Measurements from ENCODE around the gene PPP2R3B.

Gene PPP2R3B

DNA sequence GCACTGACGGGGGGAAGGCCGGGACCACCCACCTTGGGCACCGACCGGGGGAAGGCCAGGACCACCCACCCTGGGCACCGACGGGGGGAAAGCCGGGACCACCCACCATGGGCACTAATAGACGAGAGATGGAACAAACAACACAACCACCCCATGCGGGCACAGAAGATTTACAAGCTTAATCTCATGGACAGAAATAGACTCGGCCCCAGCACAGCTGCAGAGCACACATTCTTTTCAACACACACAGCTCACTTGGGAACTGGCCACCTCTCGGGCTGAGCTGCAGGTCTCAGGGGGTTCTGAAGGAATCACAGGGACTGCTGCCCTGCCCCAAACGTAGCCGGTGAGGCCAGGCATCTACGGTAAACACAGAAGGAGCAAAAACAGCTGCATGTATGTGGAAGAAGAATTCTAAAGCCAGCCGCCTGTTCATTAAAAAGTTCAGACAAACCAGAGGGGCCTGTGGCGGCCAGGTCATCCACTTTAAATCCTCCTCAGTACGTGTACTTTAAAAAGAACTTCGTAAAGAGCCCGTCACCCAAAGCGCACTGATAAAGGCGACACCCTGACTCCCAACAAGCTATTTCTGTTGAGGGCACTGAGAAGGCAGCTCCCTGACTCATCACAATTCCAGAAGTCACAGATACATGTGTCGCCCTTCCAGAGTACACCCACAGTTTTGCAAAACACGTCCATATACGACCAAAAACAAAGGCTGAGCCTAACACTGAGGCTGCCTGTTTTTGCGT lies 17.7 kb downstream of the PPP2R3B start:
- peaks cover 2% of the 10 kb centered on the region for H3K36me3 ChIP-seq (replicated peaks; ENCODE audit: low read depth, low read length)
- H3K4me2 ChIP-seq (ENCODE audit: low read length): no peak overlapping the region
- no peaks in the 10 kb centered on the region; the same call in 1 of the 2 replicates for H3K79me2 ChIP-seq (ENCODE audit: low read length)
- no peak overlapping the region for H3K9ac ChIP-seq (ENCODE audit: low read length)
- H3K27me3 ChIP-seq (ENCODE audit: low read depth, low read length): no peaks in the 10 kb centered on the region
- H2AFZ ChIP-seq (ENCODE audit: low read depth, low read length): no peak overlapping the region
- no peaks in the 10 kb centered on the region for H3K4me1 ChIP-seq (ENCODE audit: low read length)
- no peaks in the 10 kb centered on the region for H3K9me3 ChIP-seq (ENCODE audit: insufficient read depth, low read length)
- no peak overlapping the region for H3K4me3 ChIP-seq (ENCODE audit: low read length)
- no peak overlapping the region for H3K27ac ChIP-seq (ENCODE audit: low read length)
- TF ChIP-seq EZH2phosphoT487 (IDR thresholded peaks at IDR 0.05; ENCODE audit: low read depth): no peak
- TF ChIP-seq, protein P1, sequence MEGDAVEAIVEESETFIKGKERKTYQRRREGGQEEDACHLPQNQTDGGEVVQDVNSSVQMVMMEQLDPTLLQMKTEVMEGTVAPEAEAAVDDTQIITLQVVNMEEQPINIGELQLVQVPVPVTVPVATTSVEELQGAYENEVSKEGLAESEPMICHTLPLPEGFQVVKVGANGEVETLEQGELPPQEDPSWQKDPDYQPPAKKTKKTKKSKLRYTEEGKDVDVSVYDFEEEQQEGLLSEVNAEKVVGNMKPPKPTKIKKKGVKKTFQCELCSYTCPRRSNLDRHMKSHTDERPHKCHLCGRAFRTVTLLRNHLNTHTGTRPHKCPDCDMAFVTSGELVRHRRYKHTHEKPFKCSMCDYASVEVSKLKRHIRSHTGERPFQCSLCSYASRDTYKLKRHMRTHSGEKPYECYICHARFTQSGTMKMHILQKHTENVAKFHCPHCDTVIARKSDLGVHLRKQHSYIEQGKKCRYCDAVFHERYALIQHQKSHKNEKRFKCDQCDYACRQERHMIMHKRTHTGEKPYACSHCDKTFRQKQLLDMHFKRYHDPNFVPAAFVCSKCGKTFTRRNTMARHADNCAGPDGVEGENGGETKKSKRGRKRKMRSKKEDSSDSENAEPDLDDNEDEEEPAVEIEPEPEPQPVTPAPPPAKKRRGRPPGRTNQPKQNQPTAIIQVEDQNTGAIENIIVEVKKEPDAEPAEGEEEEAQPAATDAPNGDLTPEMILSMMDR (IDR thresholded peaks at IDR 0.05; ENCODE audit: low read depth, low read length): no peak
- no peaks in the 10 kb centered on the region for H4K20me1 ChIP-seq (ENCODE audit: insufficient read depth, low read length)

DNA sequence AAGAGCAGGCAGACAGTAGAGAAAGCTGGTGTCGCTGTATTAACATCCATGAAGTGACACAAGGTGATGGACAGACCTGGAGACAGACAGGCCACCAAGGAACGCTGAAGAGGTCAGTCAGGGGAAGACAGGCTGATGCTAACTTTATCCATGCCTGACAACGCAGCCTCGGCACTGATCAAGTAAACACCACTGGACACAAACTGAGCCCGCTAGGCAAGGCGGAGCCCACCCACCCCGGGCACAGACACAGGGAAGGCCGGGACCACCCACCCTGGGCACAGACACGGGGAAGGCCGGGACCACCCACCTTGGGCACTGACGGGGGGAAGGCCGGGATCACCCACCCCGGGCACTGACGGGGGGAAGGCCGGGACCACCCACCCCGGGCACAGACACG lies 18.8 kb downstream of the PPP2R3B start:
- Histone ChIP-seq H3K9me3 (ENCODE audit: insufficient read depth, low read length) (no peaks in the 10 kb centered on the region), H3K4me2 (ENCODE audit: low read length) (no peak overlapping the region), H4K20me1 (ENCODE audit: insufficient read depth, low read length) (no peaks in the 10 kb centered on the region), H3K27ac (ENCODE audit: low read length) (no peak overlapping the region), H3K79me2 (ENCODE audit: low read length) (peaks cover 4% of the 10 kb centered on the region; the same call in 1 of the 2 replicates), H3K4me1 (ENCODE audit: low read length) (no peaks in the 10 kb centered on the region), H3K4me3 (ENCODE audit: low read length) (no peak overlapping the region), H3K9ac (ENCODE audit: low read length) (no peak overlapping the region), H2AFZ (ENCODE audit: low read depth, low read length) (no peak overlapping the region), H3K27me3 (ENCODE audit: low read depth, low read length) (no peaks in the 10 kb centered on the region), H3K36me3 (replicated peaks; ENCODE audit: low read depth, low read length) (peaks cover 7% of the 10 kb centered on the region)
- TF ChIP-seq, protein P1 (IDR thresholded peaks at IDR 0.05; ENCODE audit: low read depth, low read length): no peak
- TF ChIP-seq EZH2phosphoT487 (IDR thresholded peaks at IDR 0.05; ENCODE audit: low read depth): no peak

GRCh38 chrX:367349-367748 lies 19.4 kb downstream of the PPP2R3B start:
- H3K4me2 ChIP-seq (ENCODE audit: low read length): no peak overlapping the region
- H3K36me3 ChIP-seq (replicated peaks; ENCODE audit: low read depth, low read length): peaks cover 7% of the 10 kb centered on the region
- no peak overlapping the region for H2AFZ ChIP-seq (ENCODE audit: low read depth, low read length)
- no peaks in the 10 kb centered on the region for H4K20me1 ChIP-seq (ENCODE audit: insufficient read depth, low read length)
- TF ChIP-seq EZH2phosphoT487 (IDR thresholded peaks at IDR 0.05; ENCODE audit: low read depth): no peak
- H3K4me3 ChIP-seq (ENCODE audit: low read length): no peak overlapping the region
- H3K9me3 ChIP-seq (ENCODE audit: insufficient read depth, low read length): no peaks in the 10 kb centered on the region
- H3K9ac ChIP-seq (ENCODE audit: low read length): no peak overlapping the region
- no peaks in the 10 kb centered on the region for H3K4me1 ChIP-seq (ENCODE audit: low read length)
- no peak overlapping the region for H3K27ac ChIP-seq (ENCODE audit: low read length)
- peaks cover 4% of the 10 kb centered on the region; the same call in 1 of the 2 replicates for H3K79me2 ChIP-seq (ENCODE audit: low read length)
- no peaks in the 10 kb centered on the region for H3K27me3 ChIP-seq (ENCODE audit: low read depth, low read length)

- H3K4me3 ChIP-seq (ENCODE audit: low read length): no peak overlapping the region
- no peaks in the 10 kb centered on the region for H3K27me3 ChIP-seq (ENCODE audit: low read depth, low read length)
- H3K79me2 ChIP-seq (ENCODE audit: low read length): 0 out of 2 replicates have a peak, but pooled peaks cover 4% of the 10 kb centered on the region
- H4K20me1 ChIP-seq (ENCODE audit: insufficient read depth, low read length): no peaks in the 10 kb centered on the region
- H3K9me3 ChIP-seq (ENCODE audit: insufficient read depth, low read length): peaks cover 9% of the 10 kb centered on the region
- no peak overlapping the region for H3K27ac ChIP-seq (ENCODE audit: low read length)
- H2AFZ ChIP-seq (ENCODE audit: low read depth, low read length): no peak overlapping the region
- peaks cover 35% of the 10 kb centered on the region for H3K36me3 ChIP-seq (replicated peaks; ENCODE audit: low read depth, low read length)
- TF ChIP-seq, protein P1 (IDR thresholded peaks at IDR 0.05; ENCODE audit: low read depth, low read length): no peak
- TF ChIP-seq EZH2phosphoT487 (IDR thresholded peaks at IDR 0.05; ENCODE audit: low read depth): no peak
- H3K4me2 ChIP-seq (ENCODE audit: low read length): no peak overlapping the region
- no peaks in the 10 kb centered on the region for H3K4me1 ChIP-seq (ENCODE audit: low read length)
- no peak overlapping the region for H3K9ac ChIP-seq (ENCODE audit: low read length)
Measured at GRCh38 chrX:363621-364375, 22.9 kb downstream of the PPP2R3B start.
